Measurements from ENCODE around the gene PCNX2. TPM values are rescaled to one million over a fixed set of nuclear protein-coding genes. Genes with fewer than 3 reads are reported as not detected.

Gene PCNX2
- total RNA-seq, 1 donor from 2014 or later: 11.3 TPM

DNA sequence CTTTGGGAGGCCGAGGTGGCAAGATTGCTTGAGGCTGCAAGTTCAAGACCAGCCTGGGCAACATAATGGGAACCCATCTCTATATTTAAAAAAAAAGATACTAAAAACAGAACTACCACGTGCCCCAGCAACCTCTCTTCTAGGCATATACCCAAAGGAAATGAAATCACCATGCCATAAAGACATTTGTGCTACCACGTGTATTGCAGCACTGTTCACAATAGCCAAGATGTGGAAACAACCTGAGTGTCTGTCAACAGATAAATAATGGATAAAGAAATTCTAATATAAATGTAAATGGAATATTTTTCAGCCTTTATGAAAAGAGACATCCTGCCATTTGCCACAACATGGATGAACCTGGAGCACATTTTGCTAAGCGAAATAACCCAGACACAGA, 128.6 kb downstream of the PCNX2 start:
- no peak for TF ChIP-seq CTCF (IDR thresholded peaks at IDR 0.05)
- no peaks in the 10 kb centered on the region for H3K9me3 ChIP-seq

GRCh38 chr1:233163696-233164095, 131.8 kb downstream of the PCNX2 start:
- no peaks in the 10 kb centered on the region for H3K4me1 ChIP-seq
- intact Hi-C loops (cut with DNase I): no loop called here

More for the DNA sequence above, 128.6 kb downstream of the PCNX2 start:
- Histone ChIP-seq H3K4me1 (no peaks in the 10 kb centered on the region), H3K36me3 (no peaks in the 10 kb centered on the region), H3K27me3 (ENCODE audit: low read depth) (no peaks in the 10 kb centered on the region), H3K27ac (no peak overlapping the region), H3K4me3 (no peak overlapping the region)
- intact Hi-C loops (cut with DNase I): no loop called here
- no peak for ATAC-seq
- no peak for DNase-seq

GRCh38 chr1:233158322-233158721, 137.2 kb downstream of the PCNX2 start:
- DNase-seq (no peak), ATAC-seq (no peak)
- Histone ChIP-seq H3K27me3 (ENCODE audit: low read depth) (no peaks in the 10 kb centered on the region), H3K36me3 (no peaks in the 10 kb centered on the region), H3K4me1 (no peaks in the 10 kb centered on the region), H3K27ac (no peak overlapping the region), H3K9me3 (no peaks in the 10 kb centered on the region), H3K4me3 (no peak overlapping the region)
- no peak for TF ChIP-seq CTCF (IDR thresholded peaks at IDR 0.05)
- intact Hi-C loops (cut with DNase I): no loop called here

More at GRCh38 chr1:233163696-233164095, 131.8 kb downstream of the PCNX2 start:
- H3K27ac ChIP-seq: no peak overlapping the region
- no peaks in the 10 kb centered on the region for H3K9me3 ChIP-seq
- TF ChIP-seq CTCF (IDR thresholded peaks at IDR 0.05): no peak
- no peaks in the 10 kb centered on the region for H3K27me3 ChIP-seq (ENCODE audit: low read depth)
- no peak overlapping the region for H3K4me3 ChIP-seq
- no peaks in the 10 kb centered on the region for H3K36me3 ChIP-seq
- DNase-seq: no peak
- ATAC-seq: no peak

DNA sequence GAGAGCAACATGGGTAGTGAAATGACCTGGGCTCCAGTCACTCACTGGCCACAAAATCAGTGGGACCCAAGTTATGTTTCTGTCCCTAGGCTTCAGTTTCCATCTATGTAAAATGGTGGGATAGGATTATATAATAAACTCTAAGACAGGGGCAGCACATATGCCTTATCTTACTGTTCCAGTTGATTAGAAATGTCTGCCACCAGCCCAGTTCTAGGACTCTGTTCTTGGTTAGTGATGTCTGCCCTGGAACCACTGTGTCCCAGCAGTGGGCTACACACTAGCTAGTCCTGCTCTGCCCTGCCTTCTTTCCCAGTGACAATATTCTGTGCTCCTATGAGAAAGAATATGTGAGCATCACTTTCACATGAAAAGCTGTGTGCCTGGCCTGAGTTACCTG, 138.3 kb downstream of the PCNX2 start:
- intact Hi-C loops (cut with DNase I): no loop called here

GRCh38 chr1:233151861-233152260, 143.7 kb downstream of the PCNX2 start:
- H3K4me3 ChIP-seq: no peak overlapping the region
- intact Hi-C loops (cut with DNase I): no loop called here
- no peak for TF ChIP-seq CTCF (IDR thresholded peaks at IDR 0.05)
- no peak overlapping the region for H3K27ac ChIP-seq
- H3K27me3 ChIP-seq (ENCODE audit: low read depth): no peaks in the 10 kb centered on the region
- ATAC-seq (no peak), DNase-seq (no peak)
- no peaks in the 10 kb centered on the region for H3K4me1 ChIP-seq
- no peaks in the 10 kb centered on the region for H3K36me3 ChIP-seq
- H3K9me3 ChIP-seq: no peaks in the 10 kb centered on the region

More for the DNA sequence above, 138.3 kb downstream of the PCNX2 start:
- no peaks in the 10 kb centered on the region for H3K9me3 ChIP-seq
- TF ChIP-seq CTCF (IDR thresholded peaks at IDR 0.05): no peak
- H3K4me1 ChIP-seq: no peaks in the 10 kb centered on the region
- H3K4me3 ChIP-seq: no peak overlapping the region
- no peak for DNase-seq
- no peaks in the 10 kb centered on the region for H3K36me3 ChIP-seq
- H3K27me3 ChIP-seq (ENCODE audit: low read depth): no peaks in the 10 kb centered on the region
- no peak for ATAC-seq
- no peak overlapping the region for H3K27ac ChIP-seq

- Histone ChIP-seq H3K27ac (no peak overlapping the region), H3K27me3 (ENCODE audit: low read depth) (no peaks in the 10 kb centered on the region), H3K36me3 (no peaks in the 10 kb centered on the region), H3K4me3 (no peak overlapping the region), H3K4me1 (no peaks in the 10 kb centered on the region), H3K9me3 (no peaks in the 10 kb centered on the region)
- intact Hi-C loops (cut with DNase I): no loop called here
- no peak for DNase-seq
- TF ChIP-seq CTCF (IDR thresholded peaks at IDR 0.05): no peak
- ATAC-seq: no peak
Measured at GRCh38 chr1:233144434-233144833, 151.1 kb downstream of the PCNX2 start.
